Measurements from ENCODE around the gene TUBB4A. TPM values are rescaled to one million over a fixed set of nuclear protein-coding genes. Genes with fewer than 3 reads are reported as not detected.

TUBB4A gene
- total and polyA plus RNA-seq, 9 of the 15 experiments (the other 6 are each of a cell fraction or from before 2014, with no cell fraction given), result 0.14 to 7.0 (median 0.75) TPM

GRCh38 chr19:6521718-6522646 lies 19.9 kb upstream of the TUBB4A start (continued):
- TF ChIP-seq ELF1 (tag; IDR thresholded peaks at IDR 0.05), result no peak
- peak; percentile 63 for TF ChIP-seq GTF3C2 (IDR thresholded peaks at IDR 0.05; ENCODE audit: borderline replicate concordance, extremely low read depth, insufficient read length)
- TF ChIP-seq POU5F1 (IDR thresholded peaks at IDR 0.05; ENCODE audit: borderline replicate concordance, low read depth, low read length, partially characterized antibody), result no peak
- TF ChIP-seq ZNF407 (IDR thresholded peaks at IDR 0.05; ENCODE audit: low read depth), result peak; percentile 85
- no peak for TF ChIP-seq TBP (optimal IDR thresholded peaks at IDR 0.05; ENCODE audit: low read depth, low read length)
- TF ChIP-seq POLR2B (IDR thresholded peaks at IDR 0.05; ENCODE audit: low read depth, partially characterized antibody), result no peak
- peak; percentile 86; the same call in 1 of the 2 replicates for TF ChIP-seq TFAP4 (CRISPR knock-in tag; IDR thresholded peaks at IDR 0.05; ENCODE audit: borderline replicate concordance)
- no peak for TF ChIP-seq ZNF384 (IDR thresholded peaks at IDR 0.05; ENCODE audit: low read depth, low read length)
- TF ChIP-seq CREB5 (CRISPR knock-in tag; IDR thresholded peaks at IDR 0.05), result no peak
